ENCODE data around the gene ARSJ.
A peak's percentile ranks its signal among the peaks of the same experiment; 100 is the strongest.

The ARSJ gene

DNA sequence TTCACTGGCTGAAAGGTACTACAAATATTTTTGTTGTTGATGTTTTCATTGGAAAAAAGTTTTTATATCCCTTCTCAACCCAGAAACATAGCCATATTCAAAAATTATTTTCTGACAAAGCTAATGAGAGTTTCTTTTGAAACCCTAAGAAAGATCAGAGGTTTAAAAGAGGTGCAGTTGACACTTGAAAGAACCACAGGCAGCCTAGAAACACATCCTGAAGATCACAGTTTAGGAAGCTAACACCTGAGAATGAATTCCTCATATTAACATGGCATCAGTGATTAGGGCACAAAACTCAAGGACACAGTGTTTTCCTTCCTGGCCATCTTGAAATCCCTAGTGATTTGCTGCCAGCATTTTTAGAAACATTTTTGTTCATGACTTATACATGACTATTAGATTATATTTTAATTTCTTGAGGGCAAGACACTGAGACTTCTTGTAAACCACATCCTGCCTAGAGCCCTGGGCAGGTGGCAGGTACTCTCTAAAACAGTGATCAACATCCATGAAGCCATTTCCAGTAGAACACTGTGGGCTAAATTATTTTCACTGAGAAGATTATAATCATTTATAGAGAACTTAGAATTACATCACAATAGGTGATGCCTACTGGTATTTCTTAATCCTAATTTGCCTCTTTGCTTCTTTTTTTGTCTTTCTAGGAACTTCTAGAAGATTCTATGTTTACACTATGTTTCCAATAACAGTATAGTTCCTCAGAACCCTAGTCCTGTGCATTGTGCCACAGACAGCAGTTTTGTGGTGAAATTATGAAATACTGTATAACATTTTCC is 80.0 kb downstream of the ARSJ start:
- DNase-seq (ENCODE audit: low spot score) = no peak

DNA sequence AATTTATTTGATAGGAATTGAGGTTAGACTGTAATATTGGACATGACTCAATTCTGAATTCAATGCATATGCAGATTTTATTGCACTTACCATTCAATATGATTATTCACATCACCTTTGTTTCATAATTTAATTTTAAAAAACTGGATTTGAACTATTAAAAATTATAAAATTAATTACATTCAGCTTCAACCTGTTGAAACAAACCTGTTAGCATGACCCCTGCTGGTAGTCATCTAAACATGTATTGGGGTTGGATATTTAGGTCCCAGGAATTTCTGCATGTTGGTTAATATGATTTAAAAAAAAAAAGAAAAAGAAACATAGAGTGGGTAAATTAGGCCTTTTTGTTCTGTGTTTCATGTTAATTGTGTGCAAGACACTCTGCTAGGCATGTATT is 85.9 kb downstream of the ARSJ start:
- no peak for DNase-seq (ENCODE audit: low spot score)

- no peak for DNase-seq (ENCODE audit: low spot score)
Measured at GRCh38 chr4:113888006-113888405, 91.4 kb downstream of the ARSJ start.

DNA sequence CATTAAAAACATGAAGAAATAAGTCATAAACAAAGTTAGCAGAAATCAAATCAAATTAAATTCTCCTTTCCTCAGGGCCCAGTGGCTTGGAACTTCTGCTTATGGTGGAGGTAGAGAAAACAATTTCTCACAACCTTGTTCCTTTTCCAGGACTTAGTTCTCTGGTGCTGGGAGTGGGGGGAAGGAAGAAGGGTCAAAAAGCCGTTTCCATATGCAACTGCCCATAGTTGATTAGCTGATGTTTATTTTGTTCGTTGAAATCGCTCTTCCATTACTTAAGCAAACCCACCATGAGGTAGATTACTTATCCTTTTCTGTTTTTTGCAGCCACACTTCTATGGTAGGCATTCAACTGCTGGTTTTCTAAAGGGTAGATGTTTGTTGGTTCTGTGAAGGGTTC is 94.2 kb downstream of the ARSJ start:
- no peak for DNase-seq (ENCODE audit: low spot score)

DNA sequence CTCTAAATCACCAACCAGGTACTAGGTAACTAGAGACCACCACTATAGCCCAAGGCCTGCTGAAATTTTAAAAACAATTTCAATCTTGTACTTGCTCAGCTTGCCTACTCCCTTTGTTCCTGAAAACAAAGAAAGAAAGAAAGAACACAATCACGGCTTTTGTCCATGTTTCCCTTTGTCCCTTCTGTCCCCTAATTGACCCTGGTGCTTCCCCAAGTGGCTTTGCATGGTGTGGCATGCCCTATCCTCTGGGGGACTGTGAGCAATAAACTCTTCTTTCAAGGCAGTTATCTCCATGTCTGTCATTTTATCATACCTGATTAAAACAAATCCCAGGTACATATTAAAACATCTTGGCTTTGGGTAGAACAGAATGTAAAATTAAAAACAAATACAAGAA is 94.8 kb downstream of the ARSJ start:
- DNase-seq (ENCODE audit: low spot score) = peak; percentile 8

DNA sequence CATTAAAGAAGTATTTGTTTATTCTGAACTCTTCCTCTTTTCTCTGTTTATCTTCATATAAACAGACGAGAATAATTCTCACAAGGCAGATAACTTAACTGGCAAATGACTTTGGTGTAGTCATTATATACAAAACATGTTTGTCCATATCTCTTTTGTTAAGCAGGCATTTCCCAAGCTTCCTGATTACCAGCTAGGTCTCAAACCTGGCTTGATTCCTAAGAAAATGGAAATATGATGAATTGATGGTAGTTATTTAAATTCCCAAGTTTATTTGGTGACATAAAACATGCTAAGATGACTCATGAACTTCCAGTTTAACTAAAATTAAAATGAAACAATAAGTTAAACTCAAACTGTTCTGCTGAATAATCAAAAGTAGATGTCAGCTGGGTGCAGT is 96.8 kb downstream of the ARSJ start:
- DNase-seq (ENCODE audit: low spot score) = no peak

DNA sequence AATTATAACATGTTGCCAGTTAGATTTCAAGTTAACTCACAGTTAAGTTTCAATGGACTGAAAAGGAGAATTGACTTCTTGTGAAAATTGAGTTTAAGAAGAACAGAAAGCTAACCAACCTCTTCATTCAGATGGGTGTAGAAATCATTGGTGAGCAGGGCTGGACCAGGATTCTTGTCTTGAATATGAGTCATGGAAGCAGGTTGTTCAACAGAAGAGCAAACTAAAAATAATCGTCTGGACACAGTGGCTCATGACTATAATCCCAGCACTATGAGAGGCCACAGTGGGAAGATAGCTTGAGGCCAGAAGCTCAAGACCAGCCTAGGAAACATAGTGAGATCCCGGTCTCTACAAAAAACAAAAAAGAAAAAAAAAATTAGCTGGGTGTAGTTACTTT is 98.2 kb downstream of the ARSJ start:
- no peak for DNase-seq (ENCODE audit: low spot score)

GRCh38 chr4:113880240-113881028 is 99.0 kb downstream of the ARSJ start:
- DNase-seq (ENCODE audit: low spot score) = no peak

DNA sequence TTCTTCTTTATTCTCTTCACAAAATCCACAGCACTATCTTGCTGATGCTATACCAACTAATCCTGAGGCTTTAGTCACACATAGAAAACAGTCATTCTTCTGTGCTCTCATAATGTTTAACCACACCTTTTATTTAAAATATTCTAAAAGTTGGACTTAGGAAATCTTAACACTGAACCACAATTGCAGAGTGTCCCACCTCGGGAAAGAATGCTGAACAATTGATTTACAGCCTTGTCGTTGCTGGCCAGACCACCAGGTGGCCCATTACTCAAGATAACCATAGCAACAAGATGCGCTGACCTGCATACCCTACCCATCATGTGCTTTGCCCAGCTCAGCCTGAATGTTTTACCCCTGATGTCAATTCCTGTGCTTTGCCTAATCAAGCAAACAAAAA is 100.8 kb downstream of the ARSJ start:
- DNase-seq (ENCODE audit: low spot score) = no peak

DNA sequence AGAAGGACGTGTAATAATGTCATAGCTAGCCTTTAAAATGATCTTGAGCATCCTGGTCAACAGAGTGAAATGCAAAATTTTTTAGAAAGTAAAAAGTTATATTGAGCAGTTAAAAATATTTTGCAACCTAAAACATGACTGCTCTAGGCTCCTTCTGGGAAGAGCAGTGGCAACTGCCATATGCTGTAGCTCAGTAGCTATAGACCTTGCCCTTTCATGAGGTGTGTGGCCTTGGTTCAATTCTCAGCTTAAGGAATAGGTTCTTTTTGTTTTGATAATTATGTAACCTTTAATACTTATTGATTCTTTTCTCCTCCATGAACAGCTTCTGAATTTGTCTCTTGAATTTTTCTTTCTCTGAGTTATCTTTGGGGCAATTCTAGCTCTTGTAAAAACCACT is 105.0 kb downstream of the ARSJ start:
- no peak for DNase-seq (ENCODE audit: low spot score)

- no peak for DNase-seq (ENCODE audit: low spot score)
Measured at GRCh38 chr4:113873508-113873907, 105.9 kb downstream of the ARSJ start.

- DNase-seq (ENCODE audit: low spot score) = no peak
Measured at GRCh38 chr4:113872426-113873260, 106.8 kb downstream of the ARSJ start.

- DNase-seq (ENCODE audit: low spot score) = no peak
Measured at GRCh38 chr4:113871080-113871479, 108.4 kb downstream of the ARSJ start.

- DNase-seq (ENCODE audit: low spot score) = no peak
Measured at GRCh38 chr4:113869743-113870375, 109.6 kb downstream of the ARSJ start.

GRCh38 chr4:113866611-113867010 is 112.8 kb downstream of the ARSJ start:
- DNase-seq (ENCODE audit: low spot score) = no peak

DNA sequence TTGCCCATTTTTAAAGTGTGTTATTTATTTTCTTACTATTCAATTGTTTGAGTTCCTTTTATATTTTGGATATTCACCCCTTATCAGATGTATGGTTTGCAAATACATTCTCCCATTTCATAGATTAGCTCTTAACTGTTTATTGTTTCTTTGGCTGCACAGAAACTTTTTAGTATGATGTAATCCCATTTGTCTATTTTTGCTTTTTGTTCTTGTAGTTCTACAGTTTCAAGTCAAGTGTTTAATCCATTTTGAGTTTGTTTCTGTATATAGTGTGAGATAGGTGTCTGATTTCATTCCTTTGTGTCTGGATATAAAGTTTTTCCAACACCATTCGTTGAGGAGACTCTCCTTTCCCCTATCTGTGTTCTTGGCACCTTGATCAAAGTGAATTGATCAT is 120.5 kb downstream of the ARSJ start:
- DNase-seq (ENCODE audit: low spot score) = no peak

DNA sequence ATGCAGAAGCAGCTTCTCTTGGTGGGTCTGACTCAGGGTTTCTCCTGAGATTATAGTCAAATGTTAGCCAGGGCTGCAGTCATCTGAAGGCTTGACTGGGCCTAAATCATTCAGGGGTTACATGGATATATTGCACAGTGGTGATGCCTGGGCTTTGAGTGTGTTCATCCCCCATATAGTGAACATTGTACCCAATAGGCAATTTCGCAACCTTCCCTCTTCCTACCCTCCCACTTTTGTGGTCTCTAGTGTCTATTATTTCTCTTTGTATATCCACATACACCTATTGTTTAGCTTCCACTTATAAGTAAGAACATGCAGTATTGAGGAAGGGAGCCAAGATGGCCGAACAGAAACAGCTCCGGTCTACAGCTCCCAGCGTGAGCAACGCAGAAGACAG is 127.6 kb downstream of the ARSJ start:
- DNase-seq (ENCODE audit: low spot score) = no peak

All from pons (tissue), 1 donor.